Mammary epithelial cell (primary cell): ENCODE results near the gene VWC2L.

Experiments used
- EZH2 ChIP-seq: IDR thresholded peaks from 2 replicates; pipeline ENCODE4 v1.6.1; 2012; ENCODE audit warnings: low read length, inconsistent platforms, borderline replicate concordance
- TF ChIP-seq, protein P1 (sequence below), 2 donors: IDR thresholded peaks in 1 of 2; conservative IDR thresholded peaks in 1 of 2; 2 replicates each; pipeline ENCODE4 v1.5.1; 2011 to 2012; ENCODE audit warnings: inconsistent platforms in 2 of 2, low read length in 2 of 2, mild to moderate bottlenecking in 2 of 2, control low read depth in 1 of 2, low read depth in 1 of 2; ENCODE audit not compliant: insufficient read depth in 1 of 2; ENCODE audit errors: extremely low read depth in 1 of 2

DNA sequence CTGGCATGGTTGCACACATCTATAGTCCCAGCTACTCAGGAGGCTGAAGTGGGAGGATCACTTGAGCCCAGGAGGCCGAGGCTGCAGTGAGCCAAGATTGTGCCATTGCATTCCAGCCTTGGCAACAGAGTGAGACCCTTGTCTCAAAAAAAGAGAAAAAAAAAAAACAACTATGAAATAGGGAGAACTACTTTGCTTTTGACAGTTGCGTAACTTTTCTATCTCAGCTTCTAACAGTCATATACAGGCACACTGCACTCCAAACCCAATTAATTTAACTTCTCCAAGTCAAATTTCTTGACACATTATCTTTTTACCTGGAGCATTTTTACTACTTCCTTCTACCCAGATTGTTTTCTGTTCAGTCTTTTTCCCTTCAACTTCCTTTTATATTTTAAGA is 24.1 kb upstream of the VWC2L start:
- TF ChIP-seq, protein P1, sequence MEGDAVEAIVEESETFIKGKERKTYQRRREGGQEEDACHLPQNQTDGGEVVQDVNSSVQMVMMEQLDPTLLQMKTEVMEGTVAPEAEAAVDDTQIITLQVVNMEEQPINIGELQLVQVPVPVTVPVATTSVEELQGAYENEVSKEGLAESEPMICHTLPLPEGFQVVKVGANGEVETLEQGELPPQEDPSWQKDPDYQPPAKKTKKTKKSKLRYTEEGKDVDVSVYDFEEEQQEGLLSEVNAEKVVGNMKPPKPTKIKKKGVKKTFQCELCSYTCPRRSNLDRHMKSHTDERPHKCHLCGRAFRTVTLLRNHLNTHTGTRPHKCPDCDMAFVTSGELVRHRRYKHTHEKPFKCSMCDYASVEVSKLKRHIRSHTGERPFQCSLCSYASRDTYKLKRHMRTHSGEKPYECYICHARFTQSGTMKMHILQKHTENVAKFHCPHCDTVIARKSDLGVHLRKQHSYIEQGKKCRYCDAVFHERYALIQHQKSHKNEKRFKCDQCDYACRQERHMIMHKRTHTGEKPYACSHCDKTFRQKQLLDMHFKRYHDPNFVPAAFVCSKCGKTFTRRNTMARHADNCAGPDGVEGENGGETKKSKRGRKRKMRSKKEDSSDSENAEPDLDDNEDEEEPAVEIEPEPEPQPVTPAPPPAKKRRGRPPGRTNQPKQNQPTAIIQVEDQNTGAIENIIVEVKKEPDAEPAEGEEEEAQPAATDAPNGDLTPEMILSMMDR (conservative IDR thresholded peaks at IDR 0.05 in 1 of 2, IDR thresholded peaks at IDR 0.05 in 1 of 2; ENCODE audit: extremely low read depth in 1 of 2, insufficient read depth in 1 of 2, low read depth in 1 of 2, low read length in 2 of 2): no peak
- no peak for TF ChIP-seq EZH2
